Activated CD8-positive, alpha-beta memory T cell treated with anti-CD3 and anti-CD28 coated beads for 1 hour (primary cell): ENCODE measurements around the gene STAT5A.

Source experiments
- DNase-seq, 2 donors: peaks; one replicate each; pipeline ENCODE4 v3.0.0-alpha.2; 2020; ENCODE audit warnings: low read depth in 1 of 2; ENCODE audit errors: extremely low read depth in 1 of 2

The STAT5A gene

GRCh38 chr17:42322382-42323267, 34.3 kb downstream of the STAT5A start:
- DNase-seq: peak; percentile 91 to 94

- no peak for DNase-seq
Observed at GRCh38 chr17:42323268-42323773, 35.0 kb downstream of the STAT5A start.

DNA sequence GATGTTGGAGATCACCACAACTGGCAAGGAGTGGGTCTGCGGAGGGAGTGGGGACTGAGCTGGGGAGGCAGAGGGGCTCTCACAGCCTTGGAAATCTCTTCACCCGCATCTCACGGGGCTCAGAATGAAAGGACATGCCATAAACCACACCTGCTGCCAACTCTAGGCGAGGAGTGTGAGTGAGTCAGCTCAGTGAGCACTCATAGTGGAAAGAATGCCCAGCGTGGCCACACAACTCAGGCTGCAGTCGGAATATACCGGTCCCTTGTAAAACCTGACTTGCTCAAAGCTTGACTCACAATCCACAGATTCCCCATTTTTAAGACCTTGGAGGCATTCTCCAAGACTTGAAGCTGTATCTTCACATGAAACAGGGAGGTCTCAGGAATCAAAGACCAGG, 36.7 kb downstream of the STAT5A start:
- no peak for DNase-seq

- DNase-seq: no peak
Observed at GRCh38 chr17:42329025-42329976, 41.0 kb downstream of the STAT5A start.

DNA sequence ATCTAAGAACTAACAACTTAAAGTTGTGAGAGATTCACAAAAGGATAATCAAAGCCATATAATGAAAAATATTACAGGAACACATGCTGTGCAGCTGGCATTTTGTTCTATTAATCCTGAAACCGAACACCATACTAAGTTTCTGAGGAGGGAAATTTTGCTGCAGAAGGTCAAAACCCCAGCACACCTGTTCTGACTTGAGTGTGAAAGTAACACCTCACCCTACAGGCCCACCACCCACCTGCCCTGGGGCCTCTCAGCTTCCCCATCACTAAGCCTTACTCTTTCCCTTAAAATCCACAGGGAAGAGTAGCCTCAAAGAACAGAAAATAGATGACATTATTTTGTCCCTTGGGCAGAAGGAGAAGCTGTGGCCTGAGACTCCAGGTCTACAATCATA, 44.8 kb downstream of the STAT5A start:
- no peak for DNase-seq

- DNase-seq: no peak
Observed at GRCh38 chr17:42334677-42335076, 46.4 kb downstream of the STAT5A start.

GRCh38 chr17:42337442-42337841, 49.1 kb downstream of the STAT5A start:
- DNase-seq: peak in 1 of 2 donors; percentile 38

GRCh38 chr17:42338427-42338985, 50.2 kb downstream of the STAT5A start:
- no peak for DNase-seq

- no peak for DNase-seq
Observed at GRCh38 chr17:42339221-42339620, 50.9 kb downstream of the STAT5A start.

DNA sequence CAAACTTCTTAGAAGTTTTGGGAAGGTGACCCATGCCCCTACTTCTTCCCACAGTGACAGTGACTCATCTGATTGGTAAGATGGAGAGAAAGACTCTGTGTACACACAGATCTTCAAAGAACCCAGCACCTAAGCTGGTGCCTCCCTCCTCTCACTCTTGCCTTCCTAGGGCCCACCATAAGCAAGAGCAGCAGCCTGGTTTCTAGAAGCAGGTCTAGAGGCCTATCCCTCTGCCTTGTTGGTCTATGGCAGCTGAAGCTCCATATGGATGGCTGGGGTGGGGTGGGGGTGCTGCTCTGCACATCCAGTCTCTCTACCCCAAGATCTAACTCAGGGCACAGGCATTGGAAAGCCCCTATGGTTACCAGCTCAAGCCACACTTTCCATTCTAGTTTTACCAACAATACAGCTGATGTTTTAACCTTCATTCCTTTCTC, 52.4 kb downstream of the STAT5A start:
- DNase-seq: no peak

DNA sequence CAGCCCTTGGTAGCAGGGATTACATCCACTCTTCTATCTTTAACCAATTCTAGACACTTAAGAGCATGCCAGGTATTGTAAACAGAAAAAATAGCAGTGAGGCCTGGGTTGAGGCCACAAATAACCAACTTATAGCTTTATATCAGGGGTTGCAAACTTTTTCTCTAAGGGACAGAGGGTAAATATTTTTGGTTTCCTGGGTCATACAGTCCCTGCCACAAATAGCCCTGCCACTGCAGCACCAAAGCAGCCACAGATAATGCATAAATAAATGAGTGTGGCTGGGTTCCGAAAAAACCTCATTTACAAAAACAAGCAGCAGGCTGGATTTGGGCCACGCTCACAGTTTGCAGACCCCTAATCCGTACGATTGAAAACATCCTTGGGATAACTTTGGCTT, 53.3 kb downstream of the STAT5A start:
- DNase-seq: no peak

DNA sequence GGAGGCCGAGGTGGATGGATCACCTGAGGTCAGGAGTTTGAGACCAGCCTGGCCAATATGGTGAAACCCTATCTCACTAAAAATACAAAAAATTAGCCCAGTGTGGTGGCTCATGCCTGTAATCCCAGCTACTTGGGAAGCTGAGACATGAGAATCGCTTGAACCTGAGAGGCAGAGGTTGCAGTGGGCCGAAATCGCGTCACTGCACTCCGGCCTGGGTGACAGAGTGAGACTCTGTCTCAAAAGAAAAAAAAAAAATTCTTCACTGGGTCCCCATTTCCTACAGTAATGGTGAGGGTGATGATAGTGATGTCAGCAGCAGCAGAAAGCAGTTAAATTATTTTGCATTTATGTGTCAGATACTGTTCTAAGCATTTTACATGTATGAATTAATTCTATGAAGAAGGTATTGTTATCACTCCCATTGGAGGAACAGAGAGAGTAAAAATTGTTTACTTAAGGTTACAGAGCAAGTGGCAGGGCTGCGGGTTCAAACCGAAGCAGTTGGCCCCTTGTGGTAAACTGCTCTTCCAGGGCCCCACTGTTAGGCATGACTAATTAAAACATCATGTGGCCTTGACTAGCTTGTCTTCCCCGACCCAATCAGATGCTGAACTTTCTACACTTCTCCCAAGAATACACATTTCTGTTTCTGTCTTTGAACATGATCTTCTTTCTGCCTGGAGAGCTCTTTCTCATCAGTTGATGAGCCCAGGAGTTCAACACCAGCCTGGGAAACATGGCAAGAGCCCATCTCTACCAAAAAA, 54.1 kb downstream of the STAT5A start:
- DNase-seq: no peak

- no peak for DNase-seq
Observed at GRCh38 chr17:42345396-42346073, 57.2 kb downstream of the STAT5A start.

- no peak for DNase-seq
Observed at GRCh38 chr17:42346481-42346880, 58.2 kb downstream of the STAT5A start.

- DNase-seq: no peak
Observed at GRCh38 chr17:42347198-42347597, 58.9 kb downstream of the STAT5A start.

DNA sequence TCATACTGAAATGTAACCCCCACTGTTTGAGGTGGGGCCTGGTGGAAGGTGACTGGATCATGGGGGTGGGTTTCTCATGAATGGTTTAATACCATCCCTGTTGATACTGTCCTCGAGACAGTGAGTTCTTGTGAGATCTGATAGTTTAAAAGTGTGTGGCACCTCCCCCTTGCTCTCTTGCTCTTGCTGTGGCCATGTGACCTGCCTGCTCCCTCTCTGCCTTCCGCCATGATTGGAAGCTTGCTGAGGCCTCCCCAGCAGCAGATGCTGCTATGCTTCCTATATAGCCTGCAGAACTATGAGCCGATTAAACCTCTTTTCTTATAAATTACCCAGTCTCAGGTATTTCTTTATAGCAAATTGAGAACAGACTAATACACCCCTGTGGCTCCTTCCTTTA, 59.3 kb downstream of the STAT5A start:
- no peak for DNase-seq

- DNase-seq: no peak
Observed at GRCh38 chr17:42348104-42348503, 59.8 kb downstream of the STAT5A start.

GRCh38 chr17:42354956-42355843, 66.9 kb downstream of the STAT5A start:
- DNase-seq: no peak

GRCh38 chr17:42358434-42358833, 70.1 kb downstream of the STAT5A start:
- no peak for DNase-seq
